ENCODE measurements around the gene TCF12.

Gene TCF12

GRCh38 chr15:56901931-56902330 lies 16.5 kb upstream of the TCF12 start:
- Histone ChIP-seq H3K9me2 (replicated peaks; ENCODE audit: low read depth, low read length) (no peaks in the 10 kb centered on the region), H4K20me1 (ENCODE audit: insufficient read depth, low read length, poor library complexity, severe bottlenecking) (no peaks in the 10 kb centered on the region), H3K9ac (ENCODE audit: low read depth, low read length, poor library complexity, severe bottlenecking) (no peak overlapping the region), H3K27me3 (ENCODE audit: insufficient read depth, low read length, poor library complexity, severe bottlenecking) (no peaks in the 10 kb centered on the region), H3K9me3 (ENCODE audit: insufficient read depth, low read depth, low read length) (no peaks in the 10 kb centered on the region), H3F3A (ENCODE audit: low read depth) (no peaks in the 10 kb centered on the region), H3K4me1 (ENCODE audit: insufficient read depth, low read length, poor library complexity, severe bottlenecking) (no peaks in the 10 kb centered on the region), H2AFZ (ENCODE audit: low read length) (no peak overlapping the region), H3K79me2 (ENCODE audit: insufficient read depth, low read length) (no peaks in the 10 kb centered on the region), H3K36me3 (ENCODE audit: insufficient read depth, low read length) (no peaks in the 10 kb centered on the region), H3K4me3 (ENCODE audit: low read length, poor library complexity, severe bottlenecking) (no peak overlapping the region), H3K4me2 (ENCODE audit: low read depth, low read length, poor library complexity, severe bottlenecking) (no peak overlapping the region)
- no peak for TF ChIP-seq EZH2phosphoT487 (IDR thresholded peaks at IDR 0.05; ENCODE audit: borderline replicate concordance)
- TF ChIP-seq CTCF (conservative IDR thresholded peaks at IDR 0.05; ENCODE audit: low read length), result no peak

- H2AFZ ChIP-seq (ENCODE audit: low read length), result 0 out of 2 replicates have a peak overlapping the region, but pooled peaks have one; percentile 21
- H4K20me1 ChIP-seq (ENCODE audit: insufficient read depth, low read length, poor library complexity, severe bottlenecking), result no peaks in the 10 kb centered on the region
- no peaks in the 10 kb centered on the region for H3F3A ChIP-seq (ENCODE audit: low read depth)
- no peaks in the 10 kb centered on the region for H3K79me2 ChIP-seq (ENCODE audit: insufficient read depth, low read length)
- no peaks in the 10 kb centered on the region for H3K9me2 ChIP-seq (replicated peaks; ENCODE audit: low read depth, low read length)
- H3K9me3 ChIP-seq (ENCODE audit: insufficient read depth, low read depth, low read length), result no peaks in the 10 kb centered on the region
- H3K4me1 ChIP-seq (ENCODE audit: insufficient read depth, low read length, poor library complexity, severe bottlenecking), result no peaks in the 10 kb centered on the region
- no peak overlapping the region for H3K4me3 ChIP-seq (ENCODE audit: low read length, poor library complexity, severe bottlenecking)
- peak overlapping the region; percentile 37 for H3K4me2 ChIP-seq (ENCODE audit: low read depth, low read length, poor library complexity, severe bottlenecking)
- H3K36me3 ChIP-seq (ENCODE audit: insufficient read depth, low read length), result no peaks in the 10 kb centered on the region
- no peak overlapping the region for H3K9ac ChIP-seq (ENCODE audit: low read depth, low read length, poor library complexity, severe bottlenecking)
- H3K27me3 ChIP-seq (ENCODE audit: insufficient read depth, low read length, poor library complexity, severe bottlenecking), result no peaks in the 10 kb centered on the region
- no peak for TF ChIP-seq CTCF (conservative IDR thresholded peaks at IDR 0.05; ENCODE audit: low read length)
These were observed 11.7 kb upstream of the TCF12 start for GRCh38 chr15:56906766-56907165.

DNA sequence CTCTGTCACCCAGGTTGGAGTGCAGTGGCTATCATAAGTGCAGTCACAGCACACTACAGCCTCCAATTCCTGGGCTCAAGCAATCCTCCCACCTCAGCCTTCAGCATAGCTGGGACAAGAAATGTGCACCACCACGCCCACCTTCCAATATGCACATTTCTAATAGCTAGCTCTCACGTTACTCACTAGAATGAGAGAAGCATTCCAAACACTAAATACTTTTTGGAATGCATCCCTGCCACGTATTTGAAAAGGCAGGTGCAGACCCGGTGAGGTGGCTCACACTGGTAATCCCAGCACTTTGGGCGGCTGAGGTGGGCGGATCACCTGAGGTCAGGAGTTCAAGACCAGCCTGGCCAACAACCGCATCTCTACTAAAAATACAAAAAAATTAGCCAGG lies 7.6 kb upstream of the TCF12 start:
- H2AFZ ChIP-seq (ENCODE audit: low read length), result no peak overlapping the region
- H3K4me2 ChIP-seq (ENCODE audit: low read depth, low read length, poor library complexity, severe bottlenecking), result no peak overlapping the region
- no peaks in the 10 kb centered on the region for H4K20me1 ChIP-seq (ENCODE audit: insufficient read depth, low read length, poor library complexity, severe bottlenecking)
- TF ChIP-seq CTCF (conservative IDR thresholded peaks at IDR 0.05; ENCODE audit: low read length) (no peak), EZH2phosphoT487 (IDR thresholded peaks at IDR 0.05; ENCODE audit: borderline replicate concordance) (no peak)
- H3K4me3 ChIP-seq (ENCODE audit: low read length, poor library complexity, severe bottlenecking), result no peak overlapping the region
- no peaks in the 10 kb centered on the region for H3K9me2 ChIP-seq (replicated peaks; ENCODE audit: low read depth, low read length)
- no peak overlapping the region for H3K9ac ChIP-seq (ENCODE audit: low read depth, low read length, poor library complexity, severe bottlenecking)
- H3K79me2 ChIP-seq (ENCODE audit: insufficient read depth, low read length), result no peaks in the 10 kb centered on the region
- H3K4me1 ChIP-seq (ENCODE audit: insufficient read depth, low read length, poor library complexity, severe bottlenecking), result no peaks in the 10 kb centered on the region
- no peaks in the 10 kb centered on the region for H3F3A ChIP-seq (ENCODE audit: low read depth)
- H3K27me3 ChIP-seq (ENCODE audit: insufficient read depth, low read length, poor library complexity, severe bottlenecking), result no peaks in the 10 kb centered on the region
- no peaks in the 10 kb centered on the region for H3K9me3 ChIP-seq (ENCODE audit: insufficient read depth, low read depth, low read length)
- H3K36me3 ChIP-seq (ENCODE audit: insufficient read depth, low read length), result no peaks in the 10 kb centered on the region
